ENCODE data around the gene DLX1. TPM values are rescaled to one million over a fixed set of nuclear protein-coding genes. Genes with fewer than 3 reads are reported as not detected.

DLX1 gene
- polyA plus RNA-seq, 3 donors, result 0.05 TPM; not detected in 2

- Histone ChIP-seq H3K9me3 (replicated peaks in 1 of 2; ENCODE audit: control insufficient read depth in 1 of 2, insufficient read depth in 1 of 2, low read length in 2 of 2) (no peaks in the 10 kb centered on the region), H2AFZ (ENCODE audit: insufficient read depth, low read depth, low read length, poor library complexity, severe bottlenecking) (no peak overlapping the region), H3K36me3 (replicated peaks in 1 of 2; ENCODE audit: control insufficient read depth in 1 of 2, insufficient read depth in 2 of 2, low read length in 2 of 2) (no peaks in the 10 kb centered on the region), H3K27me3 (ENCODE audit: control insufficient read depth in 2 of 2, insufficient read depth in 2 of 2, low read length in 2 of 2) (no peaks in the 10 kb centered on the region), H3K4me2 (replicated peaks; ENCODE audit: extremely low read depth, low read length, poor library complexity, severe bottlenecking) (no peak overlapping the region), H3K9ac (ENCODE audit: insufficient read depth, low read length, poor library complexity, severe bottlenecking) (no peak overlapping the region), H3K79me2 (ENCODE audit: insufficient read depth, low read length) (no peaks in the 10 kb centered on the region), H4K20me1 (ENCODE audit: insufficient read depth, low read length) (no peaks in the 10 kb centered on the region), H3K4me3 (replicated peaks in 1 of 3; ENCODE audit: low read depth in 2 of 3, low read length in 3 of 3) (no peak overlapping the region), H3K4me1 (ENCODE audit: control insufficient read depth in 1 of 2, insufficient read depth in 2 of 2, low read length in 2 of 2) (no peaks in the 10 kb centered on the region), H3K27ac (ENCODE audit: low read depth in 1 of 2, low read length in 2 of 2) (no peak overlapping the region)
- Mint-ChIP-seq H3K4me1 (peaks cover 2% of the 10 kb centered on the region), H3K9me3 (peaks cover 0 to 5% (median 0%) of the 10 kb centered on the region in 7 donors), H3K27ac (no peak overlapping the region), H3K27me3 (ENCODE audit: low read depth in 3 of 3) (peaks cover 0 to 1% (median 0%) of the 10 kb centered on the region in 3 donors), H3K4me3 (no peak overlapping the region), H3K36me3 (peaks cover 3 to 10% of the 10 kb centered on the region in 2 donors)
- DNase-seq, result no peak
- 91% methylated on average over 1 of the region's 1 CpG for WGBS (ENCODE audit: insufficient coverage)
- intact Hi-C loops (cut with micrococcal nuclease), result no loop called here
- TF ChIP-seq CTCF (IDR thresholded peaks at IDR 0.05), result no peak
These were observed 22.8 kb upstream of the DLX1 start for GRCh38 chr2:172062402-172063004.

GRCh38 chr2:172063446-172063845 lies 21.9 kb upstream of the DLX1 start:
- intact Hi-C loops (cut with micrococcal nuclease), result no loop called here
- H3K9ac ChIP-seq (ENCODE audit: insufficient read depth, low read length, poor library complexity, severe bottlenecking), result no peak overlapping the region
- peaks cover 3 to 10% of the 10 kb centered on the region in 2 donors for H3K36me3 Mint-ChIP-seq
- no peaks in the 10 kb centered on the region for H3K36me3 ChIP-seq (replicated peaks in 1 of 2; ENCODE audit: control insufficient read depth in 1 of 2, insufficient read depth in 2 of 2, low read length in 2 of 2)
- H3K9me3 ChIP-seq (replicated peaks in 1 of 2; ENCODE audit: control insufficient read depth in 1 of 2, insufficient read depth in 1 of 2, low read length in 2 of 2), result no peaks in the 10 kb centered on the region
- no peak overlapping the region for H3K27ac Mint-ChIP-seq
- no CpG with 5 or more reads among the region's 9 CpGs for WGBS (ENCODE audit: insufficient coverage)
- no peak overlapping the region for H3K4me2 ChIP-seq (replicated peaks; ENCODE audit: extremely low read depth, low read length, poor library complexity, severe bottlenecking)
- no peak for TF ChIP-seq CTCF (IDR thresholded peaks at IDR 0.05)
- no peak overlapping the region for H2AFZ ChIP-seq (ENCODE audit: insufficient read depth, low read depth, low read length, poor library complexity, severe bottlenecking)
- H4K20me1 ChIP-seq (ENCODE audit: insufficient read depth, low read length), result no peaks in the 10 kb centered on the region
- H3K27ac ChIP-seq (ENCODE audit: low read depth in 1 of 2, low read length in 2 of 2), result no peak overlapping the region
- peaks cover 2% of the 10 kb centered on the region for H3K4me1 Mint-ChIP-seq
- no peak for DNase-seq
- H3K9me3 Mint-ChIP-seq, result peaks cover 0 to 5% (median 0%) of the 10 kb centered on the region in 7 donors
- H3K27me3 Mint-ChIP-seq (ENCODE audit: low read depth in 3 of 3), result peaks cover 0 to 1% (median 0%) of the 10 kb centered on the region in 3 donors
- no peaks in the 10 kb centered on the region for H3K4me1 ChIP-seq (ENCODE audit: control insufficient read depth in 1 of 2, insufficient read depth in 2 of 2, low read length in 2 of 2)
- H3K4me3 Mint-ChIP-seq, result no peak overlapping the region
- H3K27me3 ChIP-seq (ENCODE audit: control insufficient read depth in 2 of 2, insufficient read depth in 2 of 2, low read length in 2 of 2), result no peaks in the 10 kb centered on the region
- no peaks in the 10 kb centered on the region for H3K79me2 ChIP-seq (ENCODE audit: insufficient read depth, low read length)
- no peak overlapping the region for H3K4me3 ChIP-seq (replicated peaks in 1 of 3; ENCODE audit: low read depth in 2 of 3, low read length in 3 of 3)
